SK-N-SH (cell line): ENCODE results near the gene NTN5.

ENCODE experiments used
- EP300 ChIP-seq, 2 experiments: IDR thresholded peaks; 2 replicates each; pipeline versions ENCODE4 v1.4.0 to v1.6.1; 2012; ENCODE audit warnings: borderline replicate concordance in 1 of 2, low read depth in 1 of 2, low read length in 1 of 2
- EZH2phosphoT487 ChIP-seq: fragments of 200-600 bp; sonication (generic); IDR thresholded peaks from 2 replicates; pipeline ENCODE4 v1.6.1; 2017; ENCODE audit warnings: low read depth, mixed run types, mild to moderate bottlenecking, antibody characterized with exemption, moderate library complexity, borderline replicate concordance

- TF ChIP-seq EP300 (IDR thresholded peaks at IDR 0.05; ENCODE audit: borderline replicate concordance in 1 of 2, low read depth in 1 of 2, low read length in 1 of 2), result no peak
- no peak for TF ChIP-seq EZH2phosphoT487
Measured at GRCh38 chr19:48613024-48613851, 59.6 kb downstream of the NTN5 start.
